Stimulated activated CD4-positive, alpha-beta T cell treated with anti-CD3 and anti-CD28 coated beads, Interleukin-2, amount 100 ng/mL, for 24 hours (primary cell): ENCODE data around the gene LRP8.

Experiments
- DNase-seq, 2 donors: peaks; one replicate each; pipeline ENCODE4 v3.0.0-alpha.2; 2020

The LRP8 gene

GRCh38 chr1:53339736-53340635 is 12.1 kb upstream of the LRP8 start:
- DNase-seq: no peak

GRCh38 chr1:53338423-53338822 is 10.6 kb upstream of the LRP8 start:
- no peak for DNase-seq

- no peak for DNase-seq
Observed at GRCh38 chr1:53337499-53337898, 9.6 kb upstream of the LRP8 start.

GRCh38 chr1:53336146-53336545 is 8.3 kb upstream of the LRP8 start:
- no peak for DNase-seq

GRCh38 chr1:53335661-53336060 is 7.8 kb upstream of the LRP8 start:
- no peak for DNase-seq

GRCh38 chr1:53334781-53335180 is 6.9 kb upstream of the LRP8 start:
- no peak for DNase-seq

- DNase-seq: no peak
Observed at GRCh38 chr1:53334312-53334711, 6.4 kb upstream of the LRP8 start.

GRCh38 chr1:53332833-53333232 is 5.0 kb upstream of the LRP8 start:
- DNase-seq: peak in 1 of 2 donors; percentile 5

- DNase-seq: peak in 1 of 2 donors; percentile 13
Observed at GRCh38 chr1:53332186-53332564, 4.3 kb upstream of the LRP8 start.

- DNase-seq: peak in 1 of 2 donors; percentile 15
Observed at GRCh38 chr1:53331446-53332185, 3.7 kb upstream of the LRP8 start.

GRCh38 chr1:53330819-53331218 is 2.9 kb upstream of the LRP8 start:
- no peak for DNase-seq

GRCh38 chr1:53328541-53329499 is 950 bp upstream of the LRP8 start:
- DNase-seq: peak in 1 of 2 donors; percentile 28

- peak; percentile 59 to 64 for DNase-seq
Observed at GRCh38 chr1:53327182-53327913, 522 bp downstream of the LRP8 start.

- peak; percentile 54 to 76 for DNase-seq
Observed at GRCh38 chr1:53326598-53327181, 1.2 kb downstream of the LRP8 start.

- peak; percentile 97 to 98 for DNase-seq
Observed at GRCh38 chr1:53326088-53326597, 1.7 kb downstream of the LRP8 start.

- no peak for DNase-seq
Observed at GRCh38 chr1:53325326-53326087, 2.4 kb downstream of the LRP8 start.

GRCh38 chr1:53324728-53325297 is 3.1 kb downstream of the LRP8 start:
- no peak for DNase-seq

GRCh38 chr1:53324321-53324720 is 3.5 kb downstream of the LRP8 start:
- DNase-seq: no peak

- DNase-seq: no peak
Observed at GRCh38 chr1:53323316-53323715, 4.6 kb downstream of the LRP8 start.
